CD4-positive, alpha-beta T cell treated with Interleukin-12 subunit alpha and Interleukin-12 subunit beta, for 1 hour (primary cell): ENCODE data around the gene ATOH8.
A peak's percentile ranks its signal among the peaks of the same experiment; 100 is the strongest.

Experiments used
- DNase-seq: peaks from one replicate; pipeline ENCODE4 v3.0.0-alpha.2; 2020

ATOH8 gene

GRCh38 chr2:85718885-85719492 is 34.8 kb upstream of the ATOH8 start:
- no peak for DNase-seq

- no peak for DNase-seq
Measured at GRCh38 chr2:85719609-85720240, 34.1 kb upstream of the ATOH8 start.

DNA sequence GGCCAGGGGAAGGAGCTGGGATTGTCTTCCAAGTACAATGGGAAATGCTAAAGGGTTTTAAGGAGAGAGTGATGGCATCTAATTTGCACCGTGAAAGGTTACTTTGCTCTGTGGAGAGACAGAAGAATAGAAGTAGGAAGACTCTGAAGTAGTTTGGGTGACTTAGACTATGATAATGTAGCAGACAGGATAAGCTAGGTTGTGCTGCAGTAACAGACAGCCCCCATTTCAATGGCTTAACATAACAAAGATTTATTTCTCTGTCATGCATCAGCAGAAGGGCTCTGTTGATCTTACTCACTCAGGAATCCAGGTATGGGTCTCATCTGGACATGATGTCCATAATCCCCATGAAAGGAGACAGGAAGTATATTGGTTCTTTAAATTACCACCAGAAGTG is 33.3 kb upstream of the ATOH8 start:
- DNase-seq, result no peak

DNA sequence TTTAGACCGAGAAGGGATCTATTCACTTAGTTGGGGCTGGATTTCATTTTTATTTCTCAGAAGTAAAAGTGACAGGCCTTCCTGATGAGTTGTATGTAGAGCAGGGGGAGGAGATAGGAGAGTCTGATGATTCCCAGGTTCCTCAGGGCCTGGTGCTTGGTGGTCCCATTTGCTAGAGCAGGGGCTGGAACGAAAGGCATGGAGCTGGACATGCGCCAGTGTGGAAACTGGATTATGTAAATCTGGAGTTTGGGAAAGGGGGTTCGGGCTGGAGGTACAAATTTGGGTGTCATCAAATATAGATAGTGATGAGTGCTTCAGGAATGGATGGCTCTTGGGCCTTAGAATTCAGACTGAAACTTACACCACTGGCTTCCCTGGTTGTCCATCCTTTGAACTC is 32.1 kb upstream of the ATOH8 start:
- no peak for DNase-seq

DNA sequence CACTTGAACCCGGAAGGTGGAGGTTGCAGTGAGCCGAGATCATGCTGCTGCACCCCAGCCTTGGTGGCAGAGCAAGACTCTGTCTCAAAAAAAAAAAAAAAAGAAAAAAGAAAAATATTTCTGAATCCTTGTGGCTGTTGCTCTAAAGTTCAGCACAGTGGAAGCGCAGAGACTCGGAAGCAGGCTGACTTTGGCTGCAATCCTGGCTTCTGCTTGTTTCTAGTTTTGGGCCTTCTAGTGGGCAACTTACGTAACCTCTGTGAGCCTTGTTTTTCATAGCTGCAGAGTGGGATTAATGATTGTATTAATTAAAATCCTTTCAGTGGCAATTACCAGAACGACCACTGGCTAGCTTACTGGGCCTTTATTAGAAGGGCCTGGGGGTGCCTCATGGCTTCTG is 31.3 kb upstream of the ATOH8 start:
- DNase-seq, result no peak

- DNase-seq, result no peak
Measured at GRCh38 chr2:85723707-85724360, 30.0 kb upstream of the ATOH8 start.

- no peak for DNase-seq
Measured at GRCh38 chr2:85724731-85725181, 29.0 kb upstream of the ATOH8 start.

- DNase-seq, result no peak
Measured at GRCh38 chr2:85725451-85725850, 28.3 kb upstream of the ATOH8 start.

- no peak for DNase-seq
Measured at GRCh38 chr2:85727798-85728197, 26.0 kb upstream of the ATOH8 start.

- DNase-seq, result no peak
Measured at GRCh38 chr2:85728342-85728741, 25.4 kb upstream of the ATOH8 start.

- DNase-seq, result peak; percentile 65
Measured at GRCh38 chr2:85728883-85729824, 24.6 kb upstream of the ATOH8 start.

DNA sequence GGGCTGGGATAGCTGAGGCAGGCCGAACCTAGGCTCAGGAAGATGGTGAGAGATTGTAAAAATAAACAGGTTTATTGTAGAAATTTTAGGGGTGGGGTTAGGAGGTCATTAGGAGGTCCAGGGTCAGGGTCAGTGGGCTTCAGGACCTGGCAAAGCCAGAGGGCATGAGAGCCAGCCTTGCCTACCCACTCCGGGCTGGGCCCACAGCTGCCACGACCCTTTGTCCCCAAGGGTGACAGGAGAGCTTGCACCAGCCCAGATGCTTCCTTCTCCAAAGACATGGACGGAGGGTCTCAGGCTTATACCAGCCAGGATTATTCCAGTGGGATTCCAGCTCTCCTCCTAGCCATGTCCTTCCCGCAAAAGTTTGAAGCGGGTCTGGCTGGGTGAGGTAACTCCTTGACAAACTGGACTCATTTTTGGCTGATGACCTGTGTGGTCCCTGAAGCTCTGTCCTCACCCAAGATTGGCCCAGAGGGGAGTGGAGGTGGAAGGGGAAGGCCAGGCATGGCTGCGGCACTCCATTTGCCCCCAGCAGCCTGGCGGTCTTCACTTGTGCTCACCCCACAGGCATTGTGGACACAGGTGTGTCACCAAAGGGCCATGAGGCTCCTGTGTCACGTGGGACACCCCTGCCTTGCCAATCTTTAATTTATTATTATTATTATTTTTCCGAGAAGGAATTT is 23.8 kb upstream of the ATOH8 start:
- no peak for DNase-seq

- DNase-seq, result no peak
Measured at GRCh38 chr2:85730686-85731230, 23.0 kb upstream of the ATOH8 start.

DNA sequence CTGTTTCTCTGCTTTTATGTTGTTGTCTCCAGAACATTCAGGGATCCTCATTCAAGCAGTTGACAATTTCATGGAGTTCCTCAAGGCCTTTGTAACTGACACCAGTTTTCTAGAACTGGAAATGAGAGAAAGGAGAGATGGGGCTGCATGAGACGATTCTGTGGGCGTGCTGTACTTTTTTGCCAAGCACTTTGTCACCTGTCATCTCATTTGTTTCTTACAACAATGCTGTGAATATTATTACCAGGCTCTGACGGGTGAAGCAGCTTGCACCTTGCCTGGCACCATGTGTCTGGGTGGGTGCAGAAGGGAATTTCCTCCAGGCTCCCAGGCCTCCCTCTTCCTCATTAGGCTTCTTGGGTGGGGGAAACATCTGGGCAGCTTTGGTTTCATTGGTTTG is 22.2 kb upstream of the ATOH8 start:
- no peak for DNase-seq

DNA sequence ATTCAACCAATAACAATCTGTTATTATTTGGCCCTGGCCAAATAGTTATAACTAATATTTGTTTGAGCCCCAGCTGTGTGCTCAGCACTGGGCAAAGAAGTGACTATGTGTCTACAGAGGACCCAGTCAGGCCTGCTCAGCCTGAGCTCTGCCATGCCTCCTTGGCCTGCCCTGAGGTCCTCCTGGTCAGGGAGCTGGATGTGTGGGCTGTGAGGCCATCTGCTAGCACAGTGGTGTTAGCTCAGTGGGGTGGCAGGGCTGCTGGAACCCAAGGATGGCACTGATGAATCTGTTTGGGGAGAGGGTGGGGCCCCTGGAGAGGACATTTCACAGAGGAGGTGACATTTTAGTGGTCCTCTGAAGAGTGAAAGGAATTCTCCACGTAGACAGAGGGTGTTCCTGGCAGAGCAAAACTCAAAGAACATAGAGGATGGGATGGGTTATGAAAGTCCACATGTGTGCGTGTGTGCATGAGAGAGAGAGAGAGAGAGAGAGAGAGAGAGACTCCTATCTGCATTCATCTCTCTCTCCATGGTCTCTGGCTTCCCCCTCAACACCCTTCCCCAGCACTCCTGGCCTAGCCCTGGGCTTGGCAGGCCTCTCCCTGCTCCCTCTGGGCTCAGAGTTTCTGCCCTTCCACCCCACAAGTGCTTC is 21.2 kb upstream of the ATOH8 start:
- no peak for DNase-seq

DNA sequence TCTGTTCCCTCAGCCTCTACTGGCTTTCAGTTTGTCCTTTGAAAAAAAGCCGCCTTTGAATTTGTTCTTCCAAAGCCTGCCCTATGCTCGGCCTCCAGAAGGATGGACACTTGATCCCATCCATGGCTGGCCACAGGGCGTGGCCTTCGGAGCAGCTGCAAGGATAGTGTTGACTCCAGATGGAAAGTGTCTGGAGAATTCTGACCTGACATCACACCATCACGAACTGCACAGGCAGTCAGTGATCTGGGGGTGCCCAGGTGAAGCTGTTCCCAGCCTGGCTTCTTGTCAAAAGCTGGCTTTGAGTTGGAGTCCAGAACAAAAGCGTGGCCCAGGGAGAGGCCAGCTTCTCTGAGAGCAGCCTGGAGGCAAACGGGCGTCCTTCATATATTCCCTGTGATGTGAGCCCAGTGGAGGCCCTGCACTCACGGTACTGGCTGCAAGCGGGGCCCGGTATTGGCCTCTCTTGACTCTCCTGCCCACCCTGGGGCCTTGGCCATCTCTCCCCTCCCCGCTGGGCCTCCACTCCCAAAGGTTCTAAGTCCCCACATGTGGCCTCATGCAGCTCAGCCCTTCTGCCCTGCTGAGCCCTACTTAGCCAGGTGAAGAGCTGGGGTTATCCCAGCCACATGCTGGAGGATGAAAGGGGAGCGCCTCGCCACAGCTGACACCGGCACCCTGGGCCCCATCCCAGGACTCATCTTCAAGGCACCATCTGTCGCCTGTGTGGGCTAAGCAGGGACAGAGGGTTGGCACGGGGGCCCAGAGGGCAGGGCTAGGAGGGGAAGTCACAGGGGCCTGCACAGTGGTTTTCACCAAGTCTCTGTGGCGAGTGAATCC is 20.4 kb upstream of the ATOH8 start:
- no peak for DNase-seq

- DNase-seq, result no peak
Measured at GRCh38 chr2:85734015-85734414, 19.8 kb upstream of the ATOH8 start.

GRCh38 chr2:85734942-85735608 is 18.7 kb upstream of the ATOH8 start:
- no peak for DNase-seq

- DNase-seq, result no peak
Measured at GRCh38 chr2:85735691-85736090, 18.1 kb upstream of the ATOH8 start.
